ENCODE measurements around the gene LAMA4. TPM values are rescaled to one million over a fixed set of nuclear protein-coding genes. Genes with fewer than 3 reads are reported as not detected.

The LAMA4 gene
- total RNA-seq, 4 donors from 2014 or later = 107 to 329 (median 271) TPM

DNA sequence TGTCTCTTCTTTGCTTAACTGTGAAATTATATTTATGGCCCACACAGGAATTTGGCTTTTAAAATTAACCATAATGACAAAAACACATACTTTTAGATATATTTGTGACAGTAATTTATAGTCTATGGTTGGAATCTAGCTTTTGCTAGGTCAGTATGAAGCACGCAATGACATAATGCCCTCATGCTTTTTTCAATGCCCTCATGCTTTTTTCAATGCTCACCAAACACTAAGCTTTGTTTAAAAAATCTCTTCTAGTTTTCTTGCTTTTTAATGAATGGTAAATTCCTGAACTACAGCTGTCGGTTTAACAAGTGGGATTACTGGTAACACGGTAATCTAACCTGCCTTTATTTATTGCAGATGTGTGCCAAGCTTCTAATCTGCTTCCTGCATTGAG, 187.8 kb downstream of the LAMA4 start:
- intact Hi-C loops (cut with DNase I; ENCODE audit: low total_unique reads) = no loop called here
- no peak for DNase-seq
- Histone ChIP-seq H3K27me3 (no peaks in the 10 kb centered on the region), H3K9me3 (no peaks in the 10 kb centered on the region), H3K27ac (no peak overlapping the region), H3K4me3 (no peak overlapping the region), H3K4me1 (no peaks in the 10 kb centered on the region), H3K36me3 (no peaks in the 10 kb centered on the region)
- TF ChIP-seq, protein P1, sequence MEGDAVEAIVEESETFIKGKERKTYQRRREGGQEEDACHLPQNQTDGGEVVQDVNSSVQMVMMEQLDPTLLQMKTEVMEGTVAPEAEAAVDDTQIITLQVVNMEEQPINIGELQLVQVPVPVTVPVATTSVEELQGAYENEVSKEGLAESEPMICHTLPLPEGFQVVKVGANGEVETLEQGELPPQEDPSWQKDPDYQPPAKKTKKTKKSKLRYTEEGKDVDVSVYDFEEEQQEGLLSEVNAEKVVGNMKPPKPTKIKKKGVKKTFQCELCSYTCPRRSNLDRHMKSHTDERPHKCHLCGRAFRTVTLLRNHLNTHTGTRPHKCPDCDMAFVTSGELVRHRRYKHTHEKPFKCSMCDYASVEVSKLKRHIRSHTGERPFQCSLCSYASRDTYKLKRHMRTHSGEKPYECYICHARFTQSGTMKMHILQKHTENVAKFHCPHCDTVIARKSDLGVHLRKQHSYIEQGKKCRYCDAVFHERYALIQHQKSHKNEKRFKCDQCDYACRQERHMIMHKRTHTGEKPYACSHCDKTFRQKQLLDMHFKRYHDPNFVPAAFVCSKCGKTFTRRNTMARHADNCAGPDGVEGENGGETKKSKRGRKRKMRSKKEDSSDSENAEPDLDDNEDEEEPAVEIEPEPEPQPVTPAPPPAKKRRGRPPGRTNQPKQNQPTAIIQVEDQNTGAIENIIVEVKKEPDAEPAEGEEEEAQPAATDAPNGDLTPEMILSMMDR (IDR thresholded peaks at IDR 0.05) = no peak
- no peak for TF ChIP-seq POLR2A (IDR thresholded peaks at IDR 0.05)

GRCh38 chr6:112065426-112065986, 188.9 kb downstream of the LAMA4 start:
- no peaks in the 10 kb centered on the region for H3K9me3 ChIP-seq
- no peak for TF ChIP-seq POLR2A (IDR thresholded peaks at IDR 0.05)
- TF ChIP-seq, protein P1 (IDR thresholded peaks at IDR 0.05) = no peak
- no peaks in the 10 kb centered on the region for H3K27me3 ChIP-seq
- no peak overlapping the region for H3K27ac ChIP-seq
- H3K36me3 ChIP-seq = no peaks in the 10 kb centered on the region
- H3K4me1 ChIP-seq = no peaks in the 10 kb centered on the region
- H3K4me3 ChIP-seq = no peak overlapping the region
- no peak for DNase-seq
- intact Hi-C loops (cut with DNase I; ENCODE audit: low total_unique reads) = no loop called here

- H3K4me1 ChIP-seq = no peaks in the 10 kb centered on the region
- intact Hi-C loops (cut with DNase I; ENCODE audit: low total_unique reads) = no loop called here
- no peaks in the 10 kb centered on the region for H3K36me3 ChIP-seq
- H3K4me3 ChIP-seq = no peak overlapping the region
- DNase-seq = no peak
- H3K27me3 ChIP-seq = no peaks in the 10 kb centered on the region
- H3K9me3 ChIP-seq = no peaks in the 10 kb centered on the region
- H3K27ac ChIP-seq = no peak overlapping the region
- no peak for TF ChIP-seq POLR2A (IDR thresholded peaks at IDR 0.05)
- TF ChIP-seq, protein P1 (IDR thresholded peaks at IDR 0.05) = no peak
Observed at GRCh38 chr6:112062966-112063365, 191.4 kb downstream of the LAMA4 start.

DNA sequence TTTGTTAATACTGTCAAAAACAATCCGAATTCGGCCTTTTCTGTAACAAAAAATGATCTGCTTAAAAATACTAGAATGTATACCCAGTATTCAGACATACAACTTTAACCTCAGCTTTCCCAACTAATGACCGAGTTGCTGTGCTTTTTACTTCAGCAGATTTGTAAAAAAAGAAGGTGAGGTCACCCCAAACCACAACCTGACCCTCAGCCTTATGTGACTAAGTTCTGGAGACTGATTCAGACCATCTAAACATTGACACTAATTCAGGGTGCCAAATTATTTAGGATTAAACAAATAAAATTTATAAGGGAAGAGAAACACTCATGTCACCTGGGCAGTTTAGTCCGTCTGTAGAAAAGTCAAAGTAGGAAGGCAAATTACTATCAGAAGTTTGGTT, 192.8 kb downstream of the LAMA4 start:
- no peaks in the 10 kb centered on the region for H3K4me1 ChIP-seq
- DNase-seq = no peak
- no peaks in the 10 kb centered on the region for H3K9me3 ChIP-seq
- intact Hi-C loops (cut with DNase I; ENCODE audit: low total_unique reads) = no loop called here
- H3K27me3 ChIP-seq = no peaks in the 10 kb centered on the region
- no peaks in the 10 kb centered on the region for H3K36me3 ChIP-seq
- no peak overlapping the region for H3K27ac ChIP-seq
- H3K4me3 ChIP-seq = no peak overlapping the region
- TF ChIP-seq, protein P1 (IDR thresholded peaks at IDR 0.05) = no peak
- TF ChIP-seq POLR2A (IDR thresholded peaks at IDR 0.05) = no peak

Small RNA genes lying within 50 kb of the gene (small RNA-seq; reads per million reads assigned to genes)
- not detected for gene RNU6-1226P

Other genes starting within 250 kb of the LAMA4 start
- not detected for gene CCN6, start 200.5 kb downstream of the LAMA4 start, total RNA-seq
- gene TUBE1, start 167.1 kb downstream of the LAMA4 start, total RNA-seq = 10 to 100 TPM; 33.6 to 75.1 (median 54.0) TPM
- gene FAM229B, start 167.0 kb downstream of the LAMA4 start, total RNA-seq = 10 to 100 TPM in 3 of 4 donors, 1 to 10 TPM in 1; 7.2 to 47.6 (median 34.4) TPM
- gene RFPL4B, start 92.8 kb upstream of the LAMA4 start, total RNA-seq = 1 to 10 TPM in 1 of 4 donors, not detected in 3; 1.5 TPM

All from uterus (tissue), 4 donors.